Type B pancreatic cell (in vitro differentiated cells): ENCODE results near the gene HRH3. TPM values are rescaled to one million over a fixed set of nuclear protein-coding genes. Genes with fewer than 3 reads are reported as not detected.

Experiments used
- DNase-seq: peaks from one replicate; pipeline ENCODE4 v3.0.0; 2021; ENCODE audit warnings: mixed read lengths; ENCODE audit not compliant: unreplicated experiment; ENCODE audit errors: extremely low spot score
- H3K27ac Mint-ChIP-seq: 2 replicates; pipeline ENCODE4 v1.8.0; 2021; ENCODE audit warnings: mild to moderate bottlenecking, mixed read lengths
- H3K27me3 Mint-ChIP-seq: 2 replicates; pipeline ENCODE4 v1.8.0; 2021; ENCODE audit warnings: mixed read lengths
- H3K36me3 Mint-ChIP-seq: 2 replicates; pipeline ENCODE4 v1.8.0; 2021; ENCODE audit warnings: mixed read lengths
- H3K4me1 Mint-ChIP-seq: one replicate; pipeline ENCODE4 v1.8.0; 2021; ENCODE audit warnings: mixed read lengths; ENCODE audit not compliant: unreplicated experiment
- H3K4me3 Mint-ChIP-seq: 2 replicates; pipeline ENCODE4 v1.8.0; 2021; ENCODE audit warnings: mild to moderate bottlenecking, mixed read lengths
- H3K9me3 Mint-ChIP-seq: 2 replicates; pipeline ENCODE4 v1.8.0; 2021; ENCODE audit warnings: mixed read lengths
- total RNA-seq: library from RNA; stranded (reverse); gene quantifications from 2 replicates; pipeline ENCODE4 v1.2.1, GENCODE V29; 2021; ENCODE audit warnings: low replicate concordance
- TF ChIP-seq, protein P1 (sequence below): fragments of 200-600 bp; sonication (generic); conservative IDR thresholded peaks from 2 replicates; pipeline ENCODE4 v1.5.0; 2021; ENCODE audit warnings: antibody characterized with exemption, mild to moderate bottlenecking

HRH3 gene
- total RNA-seq, 1 donor from 2014 or later, result 0.53 TPM

DNA sequence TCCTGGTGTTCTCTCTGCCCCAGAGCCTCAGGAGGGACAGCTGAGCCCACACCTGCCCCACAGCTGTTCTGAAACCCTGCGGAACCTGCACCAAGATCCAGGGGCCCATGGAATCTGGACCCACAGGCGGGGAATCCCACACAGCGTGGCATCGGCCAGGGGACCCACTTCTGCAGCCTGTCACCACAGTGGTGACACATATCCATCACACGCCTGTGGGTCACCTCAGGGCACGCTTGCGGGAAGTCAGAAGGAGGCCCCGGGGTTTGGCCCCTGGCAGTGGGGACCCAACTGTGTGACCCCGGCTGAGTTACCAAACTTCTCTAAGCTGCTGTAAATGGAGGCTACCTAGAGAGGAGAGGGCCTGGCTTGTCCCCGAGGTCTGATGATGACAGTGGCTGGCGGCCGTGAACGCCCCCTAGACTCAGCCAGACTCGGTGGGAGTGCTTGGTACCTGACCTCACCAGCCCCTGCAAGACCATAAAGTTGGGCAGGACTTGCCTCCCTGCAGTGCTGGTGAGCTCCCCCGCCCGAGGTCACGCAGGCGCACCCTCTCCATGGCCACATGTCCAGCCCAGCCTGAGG is 2.3 kb upstream of the HRH3 start:
- Mint-ChIP-seq H3K9me3 (no peaks in the 10 kb centered on the region), H3K36me3 (no peaks in the 10 kb centered on the region), H3K27me3 (peaks cover 79% of the 10 kb centered on the region), H3K4me3 (no peak overlapping the region), H3K27ac (no peak overlapping the region), H3K4me1 (no peaks in the 10 kb centered on the region)
- TF ChIP-seq, protein P1, sequence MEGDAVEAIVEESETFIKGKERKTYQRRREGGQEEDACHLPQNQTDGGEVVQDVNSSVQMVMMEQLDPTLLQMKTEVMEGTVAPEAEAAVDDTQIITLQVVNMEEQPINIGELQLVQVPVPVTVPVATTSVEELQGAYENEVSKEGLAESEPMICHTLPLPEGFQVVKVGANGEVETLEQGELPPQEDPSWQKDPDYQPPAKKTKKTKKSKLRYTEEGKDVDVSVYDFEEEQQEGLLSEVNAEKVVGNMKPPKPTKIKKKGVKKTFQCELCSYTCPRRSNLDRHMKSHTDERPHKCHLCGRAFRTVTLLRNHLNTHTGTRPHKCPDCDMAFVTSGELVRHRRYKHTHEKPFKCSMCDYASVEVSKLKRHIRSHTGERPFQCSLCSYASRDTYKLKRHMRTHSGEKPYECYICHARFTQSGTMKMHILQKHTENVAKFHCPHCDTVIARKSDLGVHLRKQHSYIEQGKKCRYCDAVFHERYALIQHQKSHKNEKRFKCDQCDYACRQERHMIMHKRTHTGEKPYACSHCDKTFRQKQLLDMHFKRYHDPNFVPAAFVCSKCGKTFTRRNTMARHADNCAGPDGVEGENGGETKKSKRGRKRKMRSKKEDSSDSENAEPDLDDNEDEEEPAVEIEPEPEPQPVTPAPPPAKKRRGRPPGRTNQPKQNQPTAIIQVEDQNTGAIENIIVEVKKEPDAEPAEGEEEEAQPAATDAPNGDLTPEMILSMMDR, result no peak
- no peak for DNase-seq

DNA sequence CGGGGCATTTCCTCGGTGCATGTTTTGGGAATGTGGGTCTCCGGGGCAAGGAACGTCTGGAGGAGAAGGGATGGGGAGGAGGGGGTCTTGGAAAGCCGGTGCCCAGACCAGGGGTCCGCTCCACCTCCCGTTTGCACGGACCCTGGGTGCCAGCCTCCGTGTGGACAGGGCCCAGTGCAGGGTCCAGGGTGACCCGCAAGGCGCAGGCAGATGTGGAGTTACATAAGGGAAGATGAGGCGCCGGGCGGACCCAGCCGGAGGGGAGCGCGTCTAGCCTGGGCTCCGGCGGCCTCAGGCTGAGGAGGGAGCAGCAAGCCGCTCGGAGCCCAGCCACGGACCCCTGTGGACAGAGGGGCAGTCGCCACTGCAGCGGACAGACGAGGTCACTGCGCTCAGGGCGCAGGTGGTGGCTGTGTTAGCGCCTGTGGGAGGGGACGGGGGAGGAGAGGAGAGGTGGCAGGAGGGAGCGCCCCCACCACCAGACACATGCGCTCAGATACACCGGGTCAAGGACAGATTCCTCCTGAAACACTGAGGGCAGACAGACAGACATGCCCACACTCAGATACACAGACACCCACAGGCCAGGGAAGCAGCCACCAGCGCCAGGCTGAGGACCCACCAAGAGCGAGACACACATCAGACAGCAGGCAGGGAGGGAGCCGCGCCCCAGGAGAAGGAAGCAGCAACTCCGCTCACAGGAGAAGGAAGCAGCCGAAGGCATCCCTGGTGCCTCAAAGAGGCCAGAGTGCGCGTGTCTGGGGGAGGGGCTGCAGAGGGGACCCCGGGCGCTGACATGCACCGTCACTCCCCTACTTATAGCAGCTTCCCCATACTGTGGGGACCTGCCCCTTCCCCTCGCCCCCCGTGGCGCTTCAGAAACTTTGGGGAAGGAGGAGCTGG is 839 bp upstream of the HRH3 start:
- Mint-ChIP-seq H3K9me3 (no peaks in the 10 kb centered on the region), H3K4me1 (no peaks in the 10 kb centered on the region), H3K27me3 (peaks cover 75% of the 10 kb centered on the region), H3K27ac (no peak overlapping the region), H3K4me3 (peak overlapping the region; percentile 64), H3K36me3 (no peaks in the 10 kb centered on the region)
- TF ChIP-seq, protein P1, result no peak
- DNase-seq, result no peak

DNA sequence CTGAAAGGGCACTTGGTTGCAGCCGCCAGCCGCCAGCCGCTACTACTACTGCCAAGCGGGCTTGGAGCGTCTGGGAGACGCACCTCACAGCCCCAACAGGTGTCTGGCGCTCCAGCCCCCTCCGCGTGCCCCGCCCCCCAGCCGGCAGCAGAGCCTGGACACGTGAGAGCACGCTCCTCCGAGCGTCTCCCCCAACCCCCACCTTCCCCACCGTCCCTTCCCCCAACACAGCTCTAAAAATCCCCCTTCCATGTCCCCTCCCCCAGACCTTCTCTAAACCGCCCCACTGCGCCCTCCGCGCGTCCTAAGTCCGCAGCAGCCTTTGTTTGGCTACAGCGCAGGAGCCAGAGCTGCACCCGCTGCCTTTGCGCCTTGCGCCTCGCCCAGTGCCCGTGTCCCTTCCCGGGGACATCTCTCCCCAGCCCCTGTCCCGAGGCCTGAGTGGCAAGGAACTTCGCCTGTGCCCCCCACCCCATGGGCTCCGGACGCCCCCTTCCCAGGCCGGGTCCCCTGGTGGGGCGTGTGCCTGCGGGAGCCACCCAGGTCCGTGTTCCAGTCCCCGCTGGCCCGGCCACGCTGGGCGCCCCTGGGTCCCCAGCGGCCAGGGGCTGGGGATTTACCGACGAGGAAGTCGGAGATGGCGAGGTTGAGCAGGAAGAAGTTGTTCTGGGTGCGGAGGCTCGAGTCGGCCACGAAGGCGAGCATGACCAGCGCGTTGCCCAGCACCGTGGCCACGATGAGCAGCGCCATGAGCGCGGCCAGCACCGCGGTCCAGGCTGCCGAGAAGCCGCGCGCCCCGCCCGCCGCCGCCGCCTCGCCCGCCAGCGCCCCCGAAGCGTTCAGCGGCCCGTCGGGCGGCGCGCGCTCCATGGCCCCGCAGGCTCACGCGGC is 732 bp downstream of the HRH3 start:
- no peak overlapping the region for H3K27ac Mint-ChIP-seq
- TF ChIP-seq, protein P1, result no peak
- no peaks in the 10 kb centered on the region for H3K36me3 Mint-ChIP-seq
- H3K27me3 Mint-ChIP-seq, result peaks cover 73% of the 10 kb centered on the region
- H3K4me3 Mint-ChIP-seq, result peak overlapping the region; percentile 58
- no peaks in the 10 kb centered on the region for H3K4me1 Mint-ChIP-seq
- H3K9me3 Mint-ChIP-seq, result no peaks in the 10 kb centered on the region
- no peak for DNase-seq

DNA sequence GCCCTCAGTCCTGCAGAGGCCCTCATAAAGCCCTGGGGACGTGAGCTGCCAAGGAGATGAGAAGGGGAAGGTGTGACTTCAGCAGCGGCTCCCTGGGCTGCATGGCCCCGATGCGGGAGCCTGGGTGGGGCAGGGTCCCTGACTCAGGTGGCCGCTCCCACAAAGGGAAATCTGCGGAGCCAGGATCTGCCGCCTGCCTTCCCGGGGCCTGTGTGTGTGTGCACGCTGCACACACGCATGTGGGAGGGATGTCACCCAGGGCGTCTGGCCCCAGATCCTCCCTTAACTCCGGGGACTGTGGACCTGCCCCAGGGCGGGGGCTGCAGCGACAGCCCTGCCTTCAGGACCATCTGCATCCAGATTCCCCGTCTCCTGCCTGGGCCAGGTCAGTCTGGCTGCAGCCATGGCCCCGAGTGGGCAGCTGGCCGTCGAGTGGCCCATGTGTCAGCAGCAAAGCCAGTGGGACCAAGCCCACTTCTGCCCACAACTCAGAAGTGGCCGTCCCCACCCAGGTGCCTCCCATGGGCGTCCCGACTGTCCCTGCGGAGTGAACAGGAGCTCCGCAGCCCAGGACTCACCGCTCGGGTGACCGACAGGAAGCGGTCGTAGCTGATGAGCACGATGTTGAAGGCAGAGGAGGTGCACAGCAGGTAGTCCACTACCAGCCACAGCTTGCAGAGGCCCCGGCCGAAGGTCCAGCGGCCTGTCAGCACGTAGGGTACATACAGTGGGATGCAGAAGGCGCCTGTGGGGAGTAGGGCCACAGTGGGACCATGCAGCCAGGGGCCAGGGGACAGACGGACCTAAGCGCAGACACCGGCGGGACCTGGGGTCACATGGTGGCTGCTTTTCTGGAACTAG is 1.9 kb downstream of the HRH3 start:
- Mint-ChIP-seq H3K27me3 (peaks cover 70% of the 10 kb centered on the region), H3K9me3 (no peaks in the 10 kb centered on the region), H3K4me1 (no peaks in the 10 kb centered on the region), H3K27ac (no peak overlapping the region), H3K4me3 (peak overlapping the region; percentile 28), H3K36me3 (no peaks in the 10 kb centered on the region)
- TF ChIP-seq, protein P1, result no peak
- DNase-seq, result no peak
